Ishikawa (cell line): ENCODE data around the gene ZNF609.

Source experiments
- CREB1 ChIP-seq: IDR thresholded peaks from 2 replicates; pipeline ENCODE4 v1.6.1; 2012; ENCODE audit warnings: low read depth
- EP300 ChIP-seq: IDR thresholded peaks from 2 replicates; pipeline ENCODE4 v1.6.1; 2012; ENCODE audit warnings: borderline replicate concordance
- MAX ChIP-seq: IDR thresholded peaks from 2 replicates; pipeline ENCODE4 v1.6.1; 2012
- REST ChIP-seq: IDR thresholded peaks from 2 replicates; pipeline ENCODE4 v1.6.1; 2012; ENCODE audit warnings: low read depth, mild to moderate bottlenecking
- TAF1 ChIP-seq: IDR thresholded peaks from 2 replicates; pipeline ENCODE4 v1.6.1; 2012; ENCODE audit warnings: low read depth, mild to moderate bottlenecking
- YY1 ChIP-seq: IDR thresholded peaks from 2 replicates; pipeline ENCODE4 v1.6.1; 2012; ENCODE audit warnings: low read depth

- TF ChIP-seq EP300 (no peak), YY1 (no peak), CREB1 (no peak), MAX (no peak), TAF1 (no peak), REST (no peak)
Measured at GRCh38 chr15:64455961-64456371, 4.4 kb upstream of the ZNF609 start.
